Keratinocyte (primary cell): ENCODE results near the gene HNF1B. TPM values are rescaled to one million over a fixed set of nuclear protein-coding genes. Genes with fewer than 3 reads are reported as not detected.

Experiments used
- DNase-seq: peaks from one replicate; pipeline ENCODE4 v3.0.0-alpha.2; 2011; ENCODE audit warnings: low read depth, missing footprints, low spot score
- FAIRE-seq: peaks from 2 replicates; lab custom pipeline; 2011; peaks lifted over from hg19 to GRCh38; lab: Jason Lieb, UNC
- H2AFZ ChIP-seq: 2 replicates; pipeline ENCODE4 v1.6.0; 2012; ENCODE audit warnings: low read length, control low read depth, inconsistent platforms; ENCODE audit not compliant: control insufficient read depth
- H3K27ac ChIP-seq: 2 replicates; pipeline ENCODE4 v1.5.1; 2011; ENCODE audit warnings: low read length; ENCODE audit not compliant: control insufficient read depth, insufficient read depth
- H3K27me3 ChIP-seq: 3 replicates; pipeline ENCODE4 v1.6.0; 2011; ENCODE audit warnings: low read length; ENCODE audit not compliant: control insufficient read depth, insufficient read depth; ENCODE audit errors: extremely low read depth
- H3K36me3 ChIP-seq, 2 experiments: 2 replicates in 1 of 2; 3 replicates in 1 of 2; pipeline ENCODE4 v1.5.1; 2011; ENCODE audit warnings: low read length in 2 of 2, mild to moderate bottlenecking in 1 of 2; ENCODE audit not compliant: control insufficient read depth in 2 of 2, insufficient read depth in 2 of 2; ENCODE audit errors: extremely low read depth in 1 of 2
- H3K4me1 ChIP-seq: 3 replicates; pipeline ENCODE4 v1.5.1; 2011; ENCODE audit warnings: low read length; ENCODE audit not compliant: control insufficient read depth, insufficient read depth; ENCODE audit errors: extremely low read depth
- H3K4me2 ChIP-seq: 3 replicates; pipeline ENCODE4 v1.6.0; 2011; ENCODE audit warnings: low read depth, low read length; ENCODE audit not compliant: control insufficient read depth, insufficient read depth; ENCODE audit errors: extremely low read depth
- H3K4me3 ChIP-seq, 3 experiments: fragments of 200-600 bp in 1 of 3; sonication (generic) in 1 of 3; 2 replicates in 2 of 3; 3 replicates in 1 of 3; pipeline ENCODE4 v1.5.1; 2011 to 2016; ENCODE audit warnings: low read length in 3 of 3, mild to moderate bottlenecking in 3 of 3, control low read depth in 2 of 3, inconsistent platforms in 1 of 3, low read depth in 1 of 3, mixed read lengths in 1 of 3, mixed run types in 1 of 3, moderate library complexity in 1 of 3; ENCODE audit not compliant: control insufficient read depth in 2 of 3, insufficient read depth in 2 of 3; ENCODE audit errors: extremely low read depth in 1 of 3
- H3K79me2 ChIP-seq: 2 replicates; pipeline ENCODE4 v1.6.0; 2012; ENCODE audit warnings: low read length; ENCODE audit not compliant: control insufficient read depth, insufficient read depth
- H3K9ac ChIP-seq: 3 replicates; pipeline ENCODE4 v1.6.0; 2011; ENCODE audit warnings: low read length; ENCODE audit not compliant: control insufficient read depth, insufficient read depth; ENCODE audit errors: extremely low read depth
- H3K9me1 ChIP-seq: 3 replicates; pipeline ENCODE4 v1.6.0; 2011; ENCODE audit warnings: low read length; ENCODE audit not compliant: control insufficient read depth, insufficient read depth; ENCODE audit errors: extremely low read depth
- H3K9me3 ChIP-seq: 2 replicates; pipeline ENCODE4 v1.5.1; 2012; ENCODE audit warnings: low read depth, low read length; ENCODE audit not compliant: control insufficient read depth
- H4K20me1 ChIP-seq: 3 replicates; pipeline ENCODE4 v1.6.0; 2011; ENCODE audit warnings: low read length; ENCODE audit not compliant: control insufficient read depth, insufficient read depth; ENCODE audit errors: extremely low read depth
- CTCF ChIP-seq, 3 experiments: IDR thresholded peaks in 1 of 3; conservative IDR thresholded peaks in 1 of 3; optimal IDR thresholded peaks in 1 of 3; 2 replicates in 2 of 3; 3 replicates in 1 of 3; pipeline versions ENCODE3 to v1.5.1; 2011; ENCODE audit warnings: low read length in 3 of 3, mild to moderate bottlenecking in 3 of 3, moderate library complexity in 2 of 3, control low read depth in 1 of 3, inconsistent platforms in 1 of 3; ENCODE audit not compliant: insufficient read depth in 2 of 3; ENCODE audit errors: extremely low read depth in 1 of 3
- EZH2 ChIP-seq: IDR thresholded peaks from one replicate; pipeline ENCODE4 v1.6.1; 2012; ENCODE audit warnings: inconsistent platforms, mild to moderate bottlenecking, low read length, moderate library complexity
- dilution Hi-C: fragments of 300-500 bp; cut with MboI; formaldehyde crosslinking; loops from one replicate; pipeline ENCODE4 v1.7.0; 2020; ENCODE audit warnings: low sequenced_read_pairs; ENCODE audit not compliant: extremely low pct_ligation_motif_present
- polyA plus RNA-seq, 5 experiments: library from polyadenylated mRNA; depleted of rRNA in 3 of 5; stranded (reverse) in 3 of 5; stranded (forward) in 1 of 5; unstranded in 1 of 5; fragments of >200 nt; gene quantifications; 1 replicate in 1 of 5; 2 replicates in 3 of 5; 3 replicates in 1 of 5; pipeline versions ENCODE4 v1.2.1 to v1.2.3, GENCODE V29; 2011 to 2012; ENCODE audit warnings: missing spikeins in 2 of 5, low read depth in 1 of 5, low replicate concordance in 1 of 5

Gene HNF1B
- polyA plus RNA-seq, 1 donor (not counting 4 experiments of a cell fraction or from before 2014, with no cell fraction given): not detected

- no peaks in the 10 kb centered on the region for H3K9me1 ChIP-seq
- H3K4me3 ChIP-seq: no peak overlapping the region
- dilution Hi-C loops: no loop called here
- H2AFZ ChIP-seq: no peak overlapping the region
- FAIRE-seq (no peak), DNase-seq (no peak)
- no peak overlapping the region for H3K9ac ChIP-seq
- H3K4me2 ChIP-seq: peak overlapping the region; percentile 7
- H3K9me3 ChIP-seq: peaks cover 3% of the 10 kb centered on the region
- no peak overlapping the region for H3K27ac ChIP-seq
- H3K27me3 ChIP-seq: peaks cover 5% of the 10 kb centered on the region
- TF ChIP-seq EZH2 (no peak), CTCF (optimal IDR thresholded peaks at IDR 0.05 in 1 of 3, IDR thresholded peaks at IDR 0.05 in 1 of 3, conservative IDR thresholded peaks at IDR 0.05 in 1 of 3; ENCODE audit: extremely low read depth in 1 of 3, insufficient read depth in 2 of 3, low read length in 3 of 3) (no peak)
- H3K79me2 ChIP-seq: no peaks in the 10 kb centered on the region
- peaks cover 35% of the 10 kb centered on the region for H3K4me1 ChIP-seq
- no peaks in the 10 kb centered on the region for H3K36me3 ChIP-seq
- H4K20me1 ChIP-seq: no peaks in the 10 kb centered on the region
These were observed 47.5 kb downstream of the HNF1B start for GRCh38 chr17:37697381-37697780.

GRCh38 chr17:37696366-37696765 lies 48.5 kb downstream of the HNF1B start:
- H3K4me1 ChIP-seq: peaks cover 39% of the 10 kb centered on the region
- DNase-seq (no peak), FAIRE-seq (no peak)
- H3K27ac ChIP-seq: no peak overlapping the region
- no peaks in the 10 kb centered on the region for H3K79me2 ChIP-seq
- H2AFZ ChIP-seq: no peak overlapping the region
- peaks cover 5% of the 10 kb centered on the region for H3K27me3 ChIP-seq
- no peak overlapping the region for H3K4me3 ChIP-seq
- peaks cover 3% of the 10 kb centered on the region for H3K9me3 ChIP-seq
- no peaks in the 10 kb centered on the region for H4K20me1 ChIP-seq
- H3K9ac ChIP-seq: no peak overlapping the region
- no peaks in the 10 kb centered on the region for H3K36me3 ChIP-seq
- dilution Hi-C loops: no loop called here
- H3K9me1 ChIP-seq: no peaks in the 10 kb centered on the region
- H3K4me2 ChIP-seq: no peak overlapping the region
- TF ChIP-seq CTCF (optimal IDR thresholded peaks at IDR 0.05 in 1 of 3, IDR thresholded peaks at IDR 0.05 in 1 of 3, conservative IDR thresholded peaks at IDR 0.05 in 1 of 3; ENCODE audit: extremely low read depth in 1 of 3, insufficient read depth in 2 of 3, low read length in 3 of 3) (no peak), EZH2 (no peak)
